Measurements from ENCODE around the gene MYL10. TPM values are rescaled to one million over a fixed set of nuclear protein-coding genes. Genes with fewer than 3 reads are reported as not detected.

Gene MYL10
- total RNA-seq, 1 donor: not detected

DNA sequence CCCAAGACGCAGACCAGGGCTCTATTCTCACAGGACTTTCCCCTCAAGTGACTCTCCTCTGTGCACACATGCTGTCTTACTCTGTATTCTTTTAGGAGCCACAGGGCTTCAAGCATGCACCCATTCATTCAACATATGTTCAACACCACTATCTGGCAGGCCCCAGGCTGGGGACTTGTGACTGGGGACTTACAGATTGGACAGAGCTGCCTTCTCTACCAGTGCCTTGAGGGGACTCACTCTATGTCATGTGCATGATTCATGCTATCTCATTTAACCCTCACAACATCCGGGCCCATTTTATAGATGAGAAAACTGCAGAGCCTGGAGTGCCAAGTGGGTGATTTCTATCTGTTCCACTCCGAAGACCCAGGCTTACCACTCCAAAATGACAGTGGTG is 34.3 kb downstream of the MYL10 start:
- no peak overlapping the region for H3K4me3 ChIP-seq (ENCODE audit: low read depth, low read length)
- TF ChIP-seq, protein P1, sequence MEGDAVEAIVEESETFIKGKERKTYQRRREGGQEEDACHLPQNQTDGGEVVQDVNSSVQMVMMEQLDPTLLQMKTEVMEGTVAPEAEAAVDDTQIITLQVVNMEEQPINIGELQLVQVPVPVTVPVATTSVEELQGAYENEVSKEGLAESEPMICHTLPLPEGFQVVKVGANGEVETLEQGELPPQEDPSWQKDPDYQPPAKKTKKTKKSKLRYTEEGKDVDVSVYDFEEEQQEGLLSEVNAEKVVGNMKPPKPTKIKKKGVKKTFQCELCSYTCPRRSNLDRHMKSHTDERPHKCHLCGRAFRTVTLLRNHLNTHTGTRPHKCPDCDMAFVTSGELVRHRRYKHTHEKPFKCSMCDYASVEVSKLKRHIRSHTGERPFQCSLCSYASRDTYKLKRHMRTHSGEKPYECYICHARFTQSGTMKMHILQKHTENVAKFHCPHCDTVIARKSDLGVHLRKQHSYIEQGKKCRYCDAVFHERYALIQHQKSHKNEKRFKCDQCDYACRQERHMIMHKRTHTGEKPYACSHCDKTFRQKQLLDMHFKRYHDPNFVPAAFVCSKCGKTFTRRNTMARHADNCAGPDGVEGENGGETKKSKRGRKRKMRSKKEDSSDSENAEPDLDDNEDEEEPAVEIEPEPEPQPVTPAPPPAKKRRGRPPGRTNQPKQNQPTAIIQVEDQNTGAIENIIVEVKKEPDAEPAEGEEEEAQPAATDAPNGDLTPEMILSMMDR (IDR thresholded peaks at IDR 0.05; ENCODE audit: insufficient read depth, low read depth, low read length): no peak
- no peak for DNase-seq (ENCODE audit: low read depth)

DNA sequence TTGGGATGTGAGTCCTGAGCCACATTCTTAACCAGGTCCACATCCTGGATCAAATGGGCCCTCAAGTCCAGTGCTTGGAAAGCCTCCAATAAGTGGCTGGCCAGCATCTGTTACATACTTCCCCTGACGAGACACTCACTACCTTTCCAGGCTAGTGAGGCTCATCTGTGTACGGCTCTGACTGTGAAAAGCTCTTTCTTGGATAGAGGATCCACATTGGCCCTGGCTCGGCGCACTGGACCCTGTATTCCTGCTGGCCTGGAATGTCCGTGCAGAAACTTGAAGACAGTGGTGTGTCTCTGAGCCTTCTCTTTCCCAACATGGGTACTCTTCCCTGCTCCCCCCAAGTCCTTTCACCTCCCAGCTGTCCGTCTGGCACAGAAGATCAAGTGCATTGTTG is 35.5 kb downstream of the MYL10 start:
- no peak overlapping the region for H3K4me3 ChIP-seq (ENCODE audit: low read depth, low read length)
- no peak for DNase-seq (ENCODE audit: low read depth)
- TF ChIP-seq, protein P1 (IDR thresholded peaks at IDR 0.05; ENCODE audit: insufficient read depth, low read depth, low read length): no peak

DNA sequence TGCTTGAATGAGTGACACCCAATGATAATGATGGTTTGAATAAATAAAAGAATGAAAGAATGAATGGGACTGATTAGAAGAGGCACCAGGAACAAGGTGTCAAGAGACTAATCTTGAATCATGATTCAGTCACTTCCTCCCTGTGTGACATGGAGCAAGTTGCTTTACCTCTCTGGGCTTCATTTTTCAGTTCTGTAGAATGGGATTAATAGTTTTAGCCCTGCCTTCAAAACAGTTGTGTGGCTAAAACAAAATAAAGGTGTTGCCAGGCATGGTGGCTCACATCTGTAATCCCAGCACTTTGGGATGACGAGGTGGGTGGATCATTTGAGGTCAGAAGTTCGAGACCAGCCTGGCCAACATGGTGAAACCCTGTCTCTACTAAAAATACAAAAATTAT is 37.6 kb downstream of the MYL10 start:
- DNase-seq (ENCODE audit: low read depth): no peak
- H3K4me3 ChIP-seq (ENCODE audit: low read depth, low read length): no peak overlapping the region
- TF ChIP-seq, protein P1 (IDR thresholded peaks at IDR 0.05; ENCODE audit: insufficient read depth, low read depth, low read length): no peak

DNA sequence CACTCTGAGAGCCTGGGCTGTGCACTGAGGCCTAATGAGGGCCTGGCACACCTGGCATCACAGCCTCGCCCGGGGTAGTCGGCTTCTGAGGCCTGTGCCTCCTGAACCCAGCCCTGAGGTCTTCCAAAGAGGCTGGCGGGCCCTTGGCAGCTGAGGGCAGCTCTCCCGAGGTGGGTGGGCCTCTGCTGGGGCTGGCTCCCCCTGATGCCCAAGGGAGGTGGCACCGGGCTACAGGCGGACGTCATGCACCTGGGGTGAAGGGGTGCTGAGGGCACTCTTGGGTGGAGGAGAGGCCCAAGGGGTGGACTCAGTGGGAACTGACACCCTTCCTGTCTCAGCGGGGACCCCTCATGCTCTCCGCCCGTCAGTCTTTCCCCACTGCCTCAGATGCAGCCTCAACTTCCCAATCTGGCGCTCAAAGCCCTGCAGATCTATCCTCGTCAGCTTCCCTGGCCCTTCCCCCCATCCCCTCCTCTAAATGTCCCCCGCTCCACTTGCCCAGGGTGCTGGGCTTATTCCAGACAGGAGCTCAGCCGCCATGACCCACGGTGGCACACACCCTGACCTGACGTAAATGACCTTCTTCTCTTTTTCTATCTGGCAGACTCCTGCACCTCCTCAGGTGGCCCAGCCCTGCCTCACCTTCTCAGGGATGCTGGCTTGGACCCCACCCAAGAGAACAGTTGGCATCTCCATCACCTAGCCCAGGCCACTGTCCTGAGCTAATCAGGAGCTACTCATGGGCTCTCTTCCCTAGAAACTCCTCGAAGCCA is 38.2 kb downstream of the MYL10 start:
- H3K4me3 ChIP-seq (ENCODE audit: low read depth, low read length): no peak overlapping the region
- DNase-seq (ENCODE audit: low read depth): no peak
- TF ChIP-seq, protein P1 (IDR thresholded peaks at IDR 0.05; ENCODE audit: insufficient read depth, low read depth, low read length): no peak

DNA sequence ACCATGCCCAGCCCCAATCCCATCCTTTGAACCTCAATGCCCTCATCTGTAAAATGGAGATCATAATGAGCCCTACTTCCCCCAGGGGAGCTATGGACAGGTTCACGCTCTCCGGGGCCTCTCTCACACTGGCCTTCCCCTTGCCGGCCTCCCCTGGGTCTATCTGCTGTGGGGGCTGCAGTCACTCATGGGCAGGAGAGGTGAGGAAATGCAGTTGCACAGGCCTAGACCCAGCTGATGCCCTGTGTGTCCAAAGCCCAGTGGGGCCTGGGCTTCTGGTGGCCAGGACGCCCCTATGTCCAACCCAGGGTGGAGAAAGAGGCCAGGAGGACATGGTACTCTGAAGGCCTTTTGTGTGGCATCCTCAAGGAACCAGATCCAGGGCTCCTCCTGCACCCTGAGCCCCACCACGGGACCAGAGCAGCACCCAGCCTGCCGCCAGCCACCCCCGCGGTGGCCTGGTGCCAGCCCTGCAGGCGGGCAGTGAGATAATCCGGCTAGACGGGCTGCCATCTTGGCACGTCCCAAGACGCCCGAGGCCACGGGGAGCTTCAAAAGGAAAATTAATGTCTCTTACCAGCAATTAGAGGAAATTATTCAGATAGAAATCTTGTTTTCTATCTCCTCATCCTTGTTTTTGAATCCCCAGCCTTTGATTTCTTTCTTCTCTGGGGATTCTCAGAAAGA is 39.0 kb downstream of the MYL10 start:
- TF ChIP-seq, protein P1 (IDR thresholded peaks at IDR 0.05; ENCODE audit: insufficient read depth, low read depth, low read length): no peak
- no peak for DNase-seq (ENCODE audit: low read depth)
- no peak overlapping the region for H3K4me3 ChIP-seq (ENCODE audit: low read depth, low read length)

DNA sequence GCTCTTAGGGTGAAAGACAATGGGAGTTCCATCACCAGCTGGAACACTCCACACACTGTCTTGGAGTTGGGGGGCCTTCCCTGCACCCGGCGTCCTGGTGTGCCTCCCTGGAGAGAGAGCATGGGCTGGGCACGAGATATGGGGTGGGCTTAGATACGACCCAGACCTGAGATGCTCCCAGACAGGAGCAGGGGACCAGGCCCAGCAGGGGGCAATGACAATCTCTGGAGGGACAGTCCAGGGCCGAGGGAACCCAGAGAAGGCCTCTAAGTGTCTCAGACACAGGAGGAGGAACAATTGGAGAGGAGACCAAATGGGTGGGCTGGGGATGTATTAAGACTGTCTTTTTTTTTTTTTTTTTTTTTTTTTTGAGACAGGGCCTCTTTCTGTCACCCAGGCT is 40.0 kb downstream of the MYL10 start:
- DNase-seq (ENCODE audit: low read depth): no peak
- TF ChIP-seq, protein P1 (IDR thresholded peaks at IDR 0.05; ENCODE audit: insufficient read depth, low read depth, low read length): no peak
- H3K4me3 ChIP-seq (ENCODE audit: low read depth, low read length): no peak overlapping the region
